ENCODE data around the gene OPTN.
"Not testable (repeated sequence)": the region's sequence is repeated elsewhere in the genome, so short reads cannot be mapped to it uniquely, and the experiment has no call there.

The OPTN gene

GRCh38 chr10:13136651-13137050 is 36.7 kb downstream of the OPTN start:
- no peak for DNase-seq

GRCh38 chr10:13139150-13139549 is 39.2 kb downstream of the OPTN start:
- no peak for DNase-seq

GRCh38 chr10:13139676-13140075 is 39.7 kb downstream of the OPTN start:
- DNase-seq, result no peak

- DNase-seq, result no peak
Observed at GRCh38 chr10:13140627-13141190, 40.7 kb downstream of the OPTN start.

- DNase-seq, result no peak
Observed at GRCh38 chr10:13143766-13144165, 43.8 kb downstream of the OPTN start.

- DNase-seq, result no peak
Observed at GRCh38 chr10:13144814-13145213, 44.9 kb downstream of the OPTN start.

- no peak for DNase-seq
Observed at GRCh38 chr10:13146379-13146778, 46.4 kb downstream of the OPTN start.

GRCh38 chr10:13147161-13147560 is 47.2 kb downstream of the OPTN start:
- no peak for DNase-seq

- no peak for DNase-seq
Observed at GRCh38 chr10:13152296-13152695, 52.3 kb downstream of the OPTN start.

- DNase-seq, result not testable (repeated sequence)
Observed at GRCh38 chr10:13155860-13156259, 55.9 kb downstream of the OPTN start.

- no peak for DNase-seq
Observed at GRCh38 chr10:13158401-13158800, 58.4 kb downstream of the OPTN start.

GRCh38 chr10:13160934-13161856 is 61.2 kb downstream of the OPTN start, which contains the start of gene MCM10:
Gene MCM10 (plus strand): TSS chr10:13161558. CDS start chr10:13164203, 2,645 bp downstream.
- peak; percentile 100 for DNase-seq

- no peak for DNase-seq
Observed at GRCh38 chr10:13161857-13162271, 61.9 kb downstream of the OPTN start.

- no peak for DNase-seq
Observed at GRCh38 chr10:13163859-13164258, 63.9 kb downstream of the OPTN start.

- DNase-seq, result no peak
Observed at GRCh38 chr10:13165177-13165576, 65.2 kb downstream of the OPTN start.

- DNase-seq, result no peak
Observed at GRCh38 chr10:13167568-13167967, 67.6 kb downstream of the OPTN start.

- no peak for DNase-seq
Observed at GRCh38 chr10:13168781-13169180, 68.8 kb downstream of the OPTN start.

- no peak for DNase-seq
Observed at GRCh38 chr10:13173616-13174015, 73.7 kb downstream of the OPTN start.

- no peak for DNase-seq
Observed at GRCh38 chr10:13180788-13181187, 80.8 kb downstream of the OPTN start.

- no peak for DNase-seq
Observed at GRCh38 chr10:13182424-13182823, 82.5 kb downstream of the OPTN start.

GRCh38 chr10:13183625-13184024 is 83.7 kb downstream of the OPTN start:
- no peak for DNase-seq

GRCh38 chr10:13184276-13184675 is 84.3 kb downstream of the OPTN start:
- no peak for DNase-seq

- DNase-seq, result no peak
Observed at GRCh38 chr10:13184730-13185514, 85.0 kb downstream of the OPTN start.

GRCh38 chr10:13187135-13187534 is 87.2 kb downstream of the OPTN start:
- no peak for DNase-seq
